Astrocyte of the cerebellum (primary cell): ENCODE results near the gene FAM216A.

Source experiments
- DNase-seq: peaks from one replicate; pipeline ENCODE4 v3.0.0-alpha.2; 2011; ENCODE audit warnings: low read depth
- H3K4me3 ChIP-seq: 2 replicates; pipeline ENCODE4 v1.5.1; 2011; ENCODE audit warnings: mild to moderate bottlenecking, low read depth, low read length, moderate library complexity
- CTCF ChIP-seq: IDR thresholded peaks from 2 replicates; pipeline ENCODE4 v1.5.1; 2012; ENCODE audit warnings: low read length, low read depth, moderate library complexity, mild to moderate bottlenecking; ENCODE audit errors: missing control alignments
- in situ Hi-C: cut with HindIII; loops from 2 replicates; pipeline ENCODE4 v1.10.0; 2017; ENCODE audit warnings: low sequenced_read_pairs

FAM216A gene

GRCh38 chr12:110531741-110532333 lies 63.2 kb downstream of the FAM216A start:
- in situ Hi-C loops = no loop called here
- no peak overlapping the region for H3K4me3 ChIP-seq
- no peak for TF ChIP-seq CTCF
- DNase-seq = peak; percentile 68

DNA sequence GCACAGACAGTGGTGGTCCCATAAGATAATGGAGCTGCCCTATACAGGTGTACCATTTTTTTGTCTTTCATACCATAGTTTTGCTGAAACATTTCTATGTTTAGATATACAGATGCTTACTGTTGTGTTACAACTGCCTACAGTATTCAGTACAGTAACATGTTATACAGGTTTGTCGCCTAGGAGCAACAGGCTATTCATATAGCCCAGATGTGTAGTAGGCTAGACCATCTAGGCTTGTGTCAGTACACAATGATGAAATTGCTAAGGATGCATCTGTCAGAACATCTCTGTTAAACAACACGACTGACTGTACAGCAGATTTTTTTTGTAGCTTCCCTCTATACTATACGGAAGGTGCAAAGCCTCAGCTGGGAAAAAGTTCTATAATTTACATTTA lies 64.0 kb downstream of the FAM216A start:
- no peak for DNase-seq
- no peak for TF ChIP-seq CTCF
- H3K4me3 ChIP-seq = no peak overlapping the region
- in situ Hi-C loops = no loop called here

GRCh38 chr12:110533607-110534006 lies 65.0 kb downstream of the FAM216A start:
- in situ Hi-C loops = no loop called here
- no peak for DNase-seq
- no peak overlapping the region for H3K4me3 ChIP-seq
- no peak for TF ChIP-seq CTCF

DNA sequence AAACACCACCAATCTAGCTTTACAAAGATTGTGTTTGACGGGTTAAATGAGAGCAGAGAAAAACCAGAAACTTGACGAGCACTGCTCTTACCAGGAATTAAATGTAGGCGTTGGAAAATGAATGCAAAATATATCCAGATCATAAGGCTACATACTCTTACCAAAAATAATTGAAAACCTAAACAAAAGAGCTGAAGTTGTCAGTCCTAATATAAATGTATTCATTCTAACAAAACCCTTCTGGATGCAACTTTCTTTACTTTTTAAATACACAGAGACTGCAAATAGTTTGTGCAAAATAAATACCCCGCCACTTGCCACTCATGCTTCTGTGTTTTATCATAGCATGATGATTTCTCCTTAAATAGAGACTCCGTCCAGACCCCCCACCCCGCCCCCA lies 66.2 kb downstream of the FAM216A start:
- in situ Hi-C loops = loop anchor here (5.0 kb wide), 1 partner anchor 33 kb away; the partner anchor contains the start of genes RAD9B and VPS29
- H3K4me3 ChIP-seq = no peak overlapping the region
- TF ChIP-seq CTCF = no peak
- DNase-seq = no peak

DNA sequence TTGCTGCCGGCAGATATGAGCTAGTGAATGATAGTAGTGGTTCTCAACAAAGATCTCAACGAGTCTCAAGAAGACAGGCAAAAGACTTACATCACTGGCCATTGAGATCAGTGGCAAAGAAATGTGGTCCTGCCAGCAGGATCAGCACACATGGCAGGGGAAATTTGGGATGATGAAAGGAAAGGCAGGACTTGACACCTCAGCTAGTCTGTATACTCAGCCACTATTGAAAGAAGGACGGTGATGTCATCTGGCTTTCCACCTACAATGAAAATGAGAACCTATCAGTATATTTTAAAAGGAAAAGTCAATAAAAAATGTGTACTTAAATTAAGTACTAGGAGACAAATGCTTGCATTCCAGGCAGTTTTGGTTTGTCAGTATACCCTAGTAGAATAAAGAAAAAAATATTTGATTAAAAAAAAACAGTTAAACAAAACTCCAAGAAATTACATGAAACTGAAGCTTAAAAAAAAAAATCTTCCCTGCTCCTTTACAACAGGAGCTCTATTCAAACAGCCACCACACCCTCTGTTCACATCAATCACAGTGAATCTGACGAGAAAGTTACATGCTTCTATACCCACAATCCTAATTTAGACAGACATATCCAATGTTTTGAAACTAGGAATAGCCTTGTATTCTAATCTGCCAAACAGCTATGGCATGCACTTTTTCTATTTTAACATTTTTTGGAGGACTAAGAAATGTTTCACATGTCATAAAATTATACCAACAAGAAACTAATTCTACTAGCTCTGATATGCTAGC lies 68.4 kb downstream of the FAM216A start:
- no peak for DNase-seq
- no peak overlapping the region for H3K4me3 ChIP-seq
- in situ Hi-C loops = loop anchor here (5.0 kb wide), 1 partner anchor 35 kb away; the partner anchor contains the start of genes RAD9B and VPS29
- no peak for TF ChIP-seq CTCF

DNA sequence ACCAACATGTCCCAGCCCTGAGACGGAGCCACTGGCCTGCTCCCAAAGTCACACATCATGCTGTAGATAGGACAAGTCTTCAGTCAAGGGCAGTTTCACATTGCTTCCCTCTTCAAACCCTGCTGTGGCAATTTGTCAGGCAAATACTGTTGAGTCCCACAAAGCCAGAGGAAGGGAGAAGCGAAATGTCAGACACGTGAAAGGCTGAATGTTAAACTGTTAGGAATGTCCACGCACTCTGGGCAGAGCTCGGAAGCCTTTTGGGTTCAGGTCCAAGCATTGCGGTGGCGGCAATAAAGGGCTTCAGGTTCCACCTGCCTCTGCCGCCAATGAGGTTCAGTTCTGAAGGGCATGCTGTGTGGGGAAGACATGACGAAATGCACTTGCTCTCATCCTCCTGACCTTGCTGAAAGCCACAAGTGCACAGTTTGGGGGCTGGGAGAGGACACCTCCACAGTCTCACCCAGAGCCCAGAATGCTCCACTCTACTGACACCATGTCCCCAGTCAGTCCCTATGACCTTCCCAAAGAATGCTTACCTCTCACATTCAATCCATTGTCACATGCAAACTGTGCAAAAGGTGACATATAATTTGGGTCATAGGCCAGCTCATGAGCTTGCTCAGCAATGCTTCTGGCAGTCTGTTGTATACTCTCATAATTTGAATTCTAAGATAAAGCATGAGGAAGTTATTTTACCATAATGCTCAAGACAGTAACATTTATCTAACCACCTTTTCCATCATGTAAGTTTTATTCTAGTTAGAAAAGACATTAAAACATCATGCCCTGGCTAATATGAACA lies 69.2 kb downstream of the FAM216A start:
- no peak for TF ChIP-seq CTCF
- no peak overlapping the region for H3K4me3 ChIP-seq
- in situ Hi-C loops = loop anchor here (5.0 kb wide), 1 partner anchor 36 kb away; the partner anchor contains the start of genes RAD9B and VPS29
- no peak for DNase-seq
